Common myeloid progenitor, CD34-positive (primary cell): Measurements from ENCODE around the gene FPR2.

ENCODE experiments used
- CTCF ChIA-PET: fragments of 350-600 bp; sonication (Branson Sonifier 250); formaldehyde crosslinking; loops from one replicate; lab custom pipeline; 2021; ENCODE audit warnings: antibody characterized with exemption; lab: Charles Lee
- POLR2A ChIA-PET: fragments of 350-600 bp; sonication (Branson Sonifier 250); formaldehyde crosslinking; loops from one replicate; lab custom pipeline; 2021; ENCODE audit warnings: antibody characterized with exemption; lab: Charles Lee
- DNase-seq, 3 donors: peaks; one replicate each; pipeline versions ENCODE4 v3.0.0 to v3.0.0-alpha.2; 2013
- H3K27ac ChIP-seq, 2 experiments: 1 replicate in 1 of 2; 2 replicates in 1 of 2; pipeline ENCODE4 v1.7.0; 2013; ENCODE audit warnings: inconsistent platforms in 2 of 2, low read length in 2 of 2, mild to moderate bottlenecking in 2 of 2, low read depth in 1 of 2, moderate library complexity in 1 of 2; ENCODE audit not compliant: severe bottlenecking in 2 of 2, insufficient read depth in 1 of 2, poor library complexity in 1 of 2
- H3K27me3 ChIP-seq, 5 experiments: replicated peaks in 2 of 5; 1 replicate in 3 of 5; 2 replicates in 2 of 5; pipeline versions ENCODE4 v1.6.1 to v1.7.0; 2013; ENCODE audit warnings: low read length in 4 of 5, mild to moderate bottlenecking in 2 of 5, moderate library complexity in 2 of 5, inconsistent platforms in 1 of 5; ENCODE audit not compliant: insufficient read depth in 5 of 5, control insufficient read depth in 4 of 5
- H3K36me3 ChIP-seq, 4 experiments: 1 replicate in 2 of 4; 2 replicates in 2 of 4; pipeline versions ENCODE4 v1.6.1 to v1.7.0; 2013; ENCODE audit warnings: low read length in 3 of 4, control low read depth in 1 of 4, mild to moderate bottlenecking in 1 of 4; ENCODE audit not compliant: control insufficient read depth in 4 of 4, insufficient read depth in 4 of 4
- H3K4me1 ChIP-seq, 4 experiments: 1 replicate in 3 of 4; 2 replicates in 1 of 4; pipeline versions ENCODE4 v1.6.1 to v1.7.1; 2013; ENCODE audit warnings: low read length in 3 of 4, mild to moderate bottlenecking in 3 of 4, control low read depth in 1 of 4, inconsistent platforms in 1 of 4, moderate library complexity in 1 of 4; ENCODE audit not compliant: control insufficient read depth in 4 of 4, insufficient read depth in 4 of 4; ENCODE audit errors: control extremely low read depth in 1 of 4
- H3K4me3 ChIP-seq, 7 experiments: 1 replicate in 4 of 7; 2 replicates in 3 of 7; pipeline versions ENCODE4 v1.5.1 to v1.7.0; 2013; ENCODE audit warnings: mild to moderate bottlenecking in 7 of 7, low read length in 6 of 7, moderate library complexity in 6 of 7, inconsistent platforms in 2 of 7, low read depth in 2 of 7, control low read depth in 1 of 7; ENCODE audit not compliant: insufficient read depth in 4 of 7, control insufficient read depth in 1 of 7; ENCODE audit errors: extremely low read depth in 1 of 7
- H3K9me3 ChIP-seq, 5 experiments: 1 replicate in 4 of 5; 2 replicates in 1 of 5; pipeline versions ENCODE4 v1.6.1 to v1.7.1; 2013; ENCODE audit warnings: low read length in 4 of 5, mild to moderate bottlenecking in 2 of 5, inconsistent platforms in 1 of 5, low read depth in 1 of 5, moderate library complexity in 1 of 5; ENCODE audit not compliant: control insufficient read depth in 4 of 5, insufficient read depth in 2 of 5; ENCODE audit errors: control extremely low read depth in 1 of 5
- WGBS: methylation state at CpG from one replicate; pipeline ENCODE4 v1.1.5; 2013; ENCODE audit not compliant: insufficient coverage; 5-methylcytosine and 5-hydroxymethylcytosine counted together

The FPR2 gene

DNA sequence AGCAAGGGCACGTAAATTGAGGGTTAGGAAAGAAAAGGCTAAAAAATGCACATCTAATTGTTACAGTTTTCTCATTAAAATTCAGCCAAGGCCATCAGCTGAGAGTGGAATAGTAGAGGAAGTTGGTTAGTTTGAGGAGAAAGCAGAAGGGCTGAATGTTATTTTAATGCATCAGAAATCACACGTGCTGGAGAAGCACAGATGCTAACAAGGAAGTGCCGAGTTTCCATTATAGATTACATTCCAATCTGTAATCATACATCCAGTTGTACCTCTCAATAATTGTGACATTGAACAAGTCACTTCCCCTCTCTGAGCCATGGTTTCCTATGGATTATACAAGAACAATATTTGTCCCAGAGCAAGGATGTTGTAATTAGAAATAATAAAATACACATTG lies 59.0 kb downstream of the FPR2 start:
- Histone ChIP-seq H3K4me1 (peaks cover 0 to 24% (median 6%) of the 10 kb centered on the region in 4 experiments), H3K9me3 (peaks cover 0 to 16% (median 5%) of the 10 kb centered on the region in 5 experiments), H3K4me3 (no peak overlapping the region), H3K36me3 (no peaks in the 10 kb centered on the region), H3K27ac (no peak overlapping the region), H3K27me3 (no peaks in the 10 kb centered on the region)
- WGBS: no CpG with 5 or more reads among the region's 3 CpGs
- ChIA-PET POLR2A (no interaction called here), CTCF (no interaction called here)
- no peak for DNase-seq
